HepG2 (cell line): Measurements from ENCODE around the gene TTC29. TPM values are rescaled to one million over a fixed set of nuclear protein-coding genes. Genes with fewer than 3 reads are reported as not detected.

Experiments
- ATAC-seq: fragments of 200-7000 bp; cut with Tn5 transposase; 3 replicates; pipeline ENCODE4 v1.9.1; 2020; ENCODE audit warnings: mild to moderate bottlenecking, moderate library complexity
- BruUV-seq: library from RNA; stranded (reverse); fragments of 400-500 nt; replicated peaks from 2 replicates; lab custom pipeline; 2021; lab: Mats Ljungman, UMichigan
- CTCF ChIA-PET: fragments of 300-600 bp; formaldehyde crosslinking; extraction: SDS; loops from one replicate; lab custom pipeline; 2021; ENCODE audit warnings: low total read pairs, inconsistent platforms, low intra/inter-chr PET ratio; lab: Yijun Ruan, JAX
- POLR2A ChIA-PET: fragments of 350-600 bp; sonication (Branson Sonifier 250); formaldehyde crosslinking; loops from one replicate; lab custom pipeline; 2020; ENCODE audit warnings: antibody characterized with exemption, inconsistent platforms; lab: Yijun Ruan, JAX
- DNase-seq: peaks from one replicate; pipeline ENCODE4 v3.0.0-alpha.2; 2015; ENCODE audit warnings: low spot score
- FAIRE-seq: peaks from 3 replicates; lab custom pipeline; 2011; peaks lifted over from hg19 to GRCh38; lab: Jason Lieb, UNC
- H2AFZ ChIP-seq: one replicate; pipeline ENCODE4 v1.6.1; 2011; ENCODE audit warnings: low read length, inconsistent platforms
- H3K27ac ChIP-seq: fragments of 300-600 bp; 3 replicates; pipeline ENCODE4 v1.8.0; 2011; ENCODE audit warnings: mixed run types, mild to moderate bottlenecking, mixed read lengths, low read length, inconsistent platforms; ENCODE audit not compliant: insufficient read depth; ENCODE audit errors: extremely low read length
- H3K27me3 ChIP-seq, 2 experiments: fragments of 200-600 bp in 1 of 2; 2 replicates in 1 of 2; 3 replicates in 1 of 2; pipeline versions ENCODE4 v1.6.0 to v1.8.0; 2011; ENCODE audit warnings: low read length in 2 of 2, mild to moderate bottlenecking in 2 of 2, moderate library complexity in 2 of 2, inconsistent platforms in 1 of 2; ENCODE audit not compliant: insufficient read depth in 2 of 2, control insufficient read depth in 1 of 2
- H3K36me3 ChIP-seq, 2 experiments: fragments of 200-600 bp in 1 of 2; replicated peaks in 1 of 2; 2 replicates in 1 of 2; 3 replicates in 1 of 2; pipeline versions ENCODE4 v1.5.1 to v1.8.0; 2011; ENCODE audit warnings: low read length in 2 of 2, inconsistent platforms in 1 of 2; ENCODE audit not compliant: insufficient read depth in 2 of 2, control insufficient read depth in 1 of 2
- H3K4me1 ChIP-seq: 2 replicates; pipeline ENCODE4 v1.5.1; 2012; ENCODE audit warnings: low read length, inconsistent platforms; ENCODE audit not compliant: insufficient read depth
- H3K4me2 ChIP-seq: 2 replicates; pipeline ENCODE4 v1.6.0; 2011; ENCODE audit warnings: low read depth, low read length, inconsistent platforms
- H3K4me3 ChIP-seq, 3 experiments: fragments of 200-600 bp in 1 of 3; sonication (generic), shearing (Covaris generic) in 1 of 3; replicated peaks in 1 of 3; 2 replicates each; pipeline ENCODE4 v1.5.1; 2011 to 2016; ENCODE audit warnings: low read length in 3 of 3, inconsistent platforms in 2 of 3, low read depth in 2 of 3, mild to moderate bottlenecking in 2 of 3, control low read depth in 1 of 3, mixed read lengths in 1 of 3; ENCODE audit not compliant: insufficient read depth in 1 of 3
- H3K79me2 ChIP-seq: one replicate; pipeline ENCODE4 v1.6.1; 2011; ENCODE audit warnings: low read length, inconsistent platforms; ENCODE audit not compliant: insufficient read depth
- H3K9ac ChIP-seq: 2 replicates; pipeline ENCODE4 v1.6.0; 2011; ENCODE audit warnings: mild to moderate bottlenecking, low read depth, low read length, inconsistent platforms; ENCODE audit not compliant: insufficient read depth
- H3K9me3 ChIP-seq: 2 replicates; pipeline ENCODE4 v1.5.1; 2012; ENCODE audit warnings: mild to moderate bottlenecking, low read length
- H4K20me1 ChIP-seq: 2 replicates; pipeline ENCODE4 v1.6.0; 2011; ENCODE audit warnings: inconsistent platforms, mild to moderate bottlenecking, low read length, moderate library complexity; ENCODE audit not compliant: insufficient read depth
- AHR ChIP-seq: IDR thresholded peaks from 2 replicates; pipeline ENCODE4 v1.6.1; 2018; ENCODE audit warnings: missing genetic modification reagents, missing compliant biosample characterization
- CREB1 ChIP-seq, 2 experiments: fragments of 450-650 bp in 1 of 2; IDR thresholded peaks; 2 replicates each; pipeline ENCODE4 v1.6.1; 2016 to 2017; ENCODE audit warnings: control low read depth in 1 of 2, mild to moderate bottlenecking in 1 of 2, missing compliant biosample characterization in 1 of 2, missing genetic modification characterization in 1 of 2
- GZF1 ChIP-seq: sonication (generic); formaldehyde crosslinking; IDR thresholded peaks from 2 replicates; pipeline ENCODE4 v1.5.1; 2020; ENCODE audit warnings: mild to moderate bottlenecking, missing genetic modification reagents
- IRF2 ChIP-seq: IDR thresholded peaks from 2 replicates; pipeline ENCODE4 v1.6.1; 2018; ENCODE audit warnings: missing genetic modification reagents, missing compliant biosample characterization
- KMT2B ChIP-seq: IDR thresholded peaks from 2 replicates; pipeline ENCODE4 v1.6.1; 2016; ENCODE audit warnings: missing genetic modification reagents, missing compliant biosample characterization
- POGZ ChIP-seq: sonication (generic); formaldehyde crosslinking; IDR thresholded peaks from 2 replicates; pipeline ENCODE4 v1.4.0; 2020; ENCODE audit warnings: mild to moderate bottlenecking, missing genetic modification reagents
- PRMT3 ChIP-seq: sonication (generic); formaldehyde crosslinking; IDR thresholded peaks from 2 replicates; pipeline ENCODE4 v1.8.1; 2022; ENCODE audit warnings: low read depth, mild to moderate bottlenecking, moderate library complexity, missing genetic modification reagents, borderline replicate concordance
- RELA ChIP-seq: sonication (generic); formaldehyde crosslinking; IDR thresholded peaks from 2 replicates; pipeline ENCODE4 v1.4.0; 2020; ENCODE audit warnings: missing genetic modification reagents
- ZNF101 ChIP-seq: sonication (generic); formaldehyde crosslinking; IDR thresholded peaks from 2 replicates; pipeline ENCODE4 v1.4.0; 2020; ENCODE audit warnings: mild to moderate bottlenecking, low read depth, missing genetic modification reagents, borderline replicate concordance
- ZNF569 ChIP-seq: sonication (generic); formaldehyde crosslinking; IDR thresholded peaks from 2 replicates; pipeline ENCODE4 v1.5.0; 2020; ENCODE audit warnings: mild to moderate bottlenecking, missing genetic modification reagents, moderate library complexity, borderline replicate concordance
- ZNF672 ChIP-seq: sonication (generic); formaldehyde crosslinking; IDR thresholded peaks from 2 replicates; pipeline ENCODE4 v1.8.1; 2022; ENCODE audit warnings: missing genetic modification reagents
- ZNF768 ChIP-seq: sonication (generic); formaldehyde crosslinking; IDR thresholded peaks from 2 replicates; pipeline ENCODE4 v1.4.0; 2020; ENCODE audit warnings: missing genetic modification reagents
- ZNF879 ChIP-seq: sonication (generic); formaldehyde crosslinking; IDR thresholded peaks from 2 replicates; pipeline ENCODE4 v1.8.1; 2023; ENCODE audit warnings: missing genetic modification reagents
- WGBS: methylation state at CpG from one replicate; pipeline ENCODE4 v1.1.6; 2017; ENCODE audit warnings: low lambda C conversion rate; 5-methylcytosine and 5-hydroxymethylcytosine counted together
- in situ Hi-C: cut with HindIII; loops from 2 replicates; pipeline ENCODE4 v1.10.0; 2017; ENCODE audit warnings: low pct_unique_long_range_greater_than_20kb; ENCODE audit not compliant: extremely low pct_ligation_motif_present
- intact Hi-C: fragments of 100-400 bp; cut with micrococcal nuclease; formaldehyde crosslinking; loops from one replicate; pipeline ENCODE4 v1.10.0; 2022; ENCODE audit not compliant: unreplicated experiment
- polyA plus RNA-seq, 8 experiments: library from polyadenylated mRNA; depleted of rRNA in 3 of 8; stranded (reverse) in 7 of 8; unstranded in 1 of 8; fragments of >200 nt; fragmentation: Illumina TruSeq in 4 of 8; extraction: Trizol in 4 of 8; gene quantifications; 2 replicates each; pipeline versions ENCODE4 v1.2.1 to v1.2.3, GENCODE V29; 2011 to 2016; ENCODE audit warnings: low read depth in 4 of 8, missing spikeins in 1 of 8, mixed read lengths in 1 of 8; ENCODE audit not compliant: insufficient read depth in 1 of 8
- total RNA-seq, 5 experiments: library from RNA; depleted of rRNA; stranded (reverse); fragments of >200 nt; fragmentation: Illumina TruSeq; extraction: Trizol; gene quantifications; 2 replicates each; pipeline ENCODE4 v1.2.3, GENCODE V29; 2016; ENCODE audit warnings: low read depth in 1 of 5
- TF ChIP-seq, protein P1 (sequence below): sonication (generic); formaldehyde crosslinking; conservative IDR thresholded peaks from 2 replicates; pipeline ENCODE4 v1.4.0; 2020; ENCODE audit warnings: missing genetic modification reagents
- TF ChIP-seq, protein P2 (sequence below): sonication (generic); formaldehyde crosslinking; IDR thresholded peaks from 2 replicates; pipeline ENCODE4 v1.5.0; 2020; ENCODE audit warnings: missing genetic modification reagents, mild to moderate bottlenecking, borderline replicate concordance

TTC29 gene
- total and polyA plus RNA-seq, 2 of the 13 experiments (the other 11 are each of a cell fraction or from before 2014, with no cell fraction given) = not detected

DNA sequence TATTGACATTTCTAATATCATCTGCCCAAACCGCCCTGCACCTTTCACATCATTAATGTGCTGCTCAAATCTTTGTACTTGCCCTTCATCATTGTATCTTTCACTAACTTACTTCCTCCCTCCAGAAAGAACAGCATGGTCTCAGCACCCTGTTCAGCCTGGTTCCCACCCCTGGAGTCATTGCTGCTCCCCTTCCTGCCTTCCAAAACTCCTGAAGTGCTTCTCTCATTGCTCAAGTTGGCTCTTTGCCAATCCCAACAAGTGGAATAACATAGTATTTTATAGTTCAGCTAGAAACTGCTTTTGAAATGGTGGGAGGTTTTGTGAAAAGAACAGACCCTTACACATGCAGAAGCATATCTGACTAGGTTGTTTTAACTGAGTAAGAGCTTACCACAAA lies 14.0 kb upstream of the TTC29 start:
- Histone ChIP-seq H3K27ac (no peak overlapping the region), H3K4me2 (no peak overlapping the region), H3K79me2 (no peaks in the 10 kb centered on the region), H3K4me1 (no peaks in the 10 kb centered on the region), H3K27me3 (no peaks in the 10 kb centered on the region), H3K9ac (no peak overlapping the region), H4K20me1 (no peaks in the 10 kb centered on the region), H3K36me3 (no peaks in the 10 kb centered on the region), H3K4me3 (no peak overlapping the region), H3K9me3 (no peaks in the 10 kb centered on the region), H2AFZ (no peak overlapping the region)
- CTCF ChIA-PET = no interaction called here
- intact Hi-C loops (no loop called here), in situ Hi-C loops (no loop called here)
- POLR2A ChIA-PET = no interaction called here
- ATAC-seq (no peak), DNase-seq (no peak), FAIRE-seq (no peak)
- BruUV-seq = no TSS peak
- 40% methylated on average over 1 of the region's 1 CpG for WGBS
- TF ChIP-seq IRF2 (CRISPR knock-in tag) (no peak), ZNF672 (no peak), ZNF879 (CRISPR knock-in tag) (no peak), AHR (CRISPR knock-in tag) (no peak), POGZ (CRISPR knock-in tag) (no peak), ZNF101 (CRISPR knock-in tag) (no peak), KMT2B (CRISPR knock-in tag) (no peak)
- TF ChIP-seq, protein P1, sequence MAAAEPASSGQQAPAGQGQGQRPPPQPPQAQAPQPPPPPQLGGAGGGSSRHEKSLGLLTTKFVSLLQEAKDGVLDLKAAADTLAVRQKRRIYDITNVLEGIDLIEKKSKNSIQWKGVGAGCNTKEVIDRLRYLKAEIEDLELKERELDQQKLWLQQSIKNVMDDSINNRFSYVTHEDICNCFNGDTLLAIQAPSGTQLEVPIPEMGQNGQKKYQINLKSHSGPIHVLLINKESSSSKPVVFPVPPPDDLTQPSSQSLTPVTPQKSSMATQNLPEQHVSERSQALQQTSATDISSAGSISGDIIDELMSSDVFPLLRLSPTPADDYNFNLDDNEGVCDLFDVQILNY (CRISPR knock-in tag) = no peak

DNA sequence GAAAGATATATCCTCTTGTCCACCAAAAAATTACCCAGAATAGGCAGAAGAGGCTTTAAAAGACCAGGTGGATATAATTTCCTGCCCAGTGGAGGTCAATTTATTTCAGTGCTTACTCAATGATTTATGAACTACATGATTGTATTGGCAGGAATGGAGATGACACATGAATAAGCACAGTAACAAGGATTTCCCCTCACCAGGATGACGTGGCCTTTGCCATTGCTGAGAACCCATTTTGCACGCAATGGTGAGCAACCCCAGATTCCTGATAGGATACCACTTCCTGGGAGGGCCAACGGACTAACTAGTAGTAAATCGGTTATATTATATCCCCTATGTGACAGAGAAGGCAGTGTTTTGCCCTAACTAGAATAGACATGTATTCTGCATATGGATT lies 11.6 kb upstream of the TTC29 start:
- H3K9ac ChIP-seq = no peak overlapping the region
- H3K4me1 ChIP-seq = no peaks in the 10 kb centered on the region
- no peak overlapping the region for H3K27ac ChIP-seq
- DNase-seq = no peak
- H2AFZ ChIP-seq = no peak overlapping the region
- H4K20me1 ChIP-seq = no peaks in the 10 kb centered on the region
- intact Hi-C loops (no loop called here), in situ Hi-C loops (no loop called here)
- H3K9me3 ChIP-seq = no peaks in the 10 kb centered on the region
- ChIA-PET CTCF (no interaction called here), POLR2A (no interaction called here)
- H3K27me3 ChIP-seq = no peaks in the 10 kb centered on the region
- no peak overlapping the region for H3K4me3 ChIP-seq
- no peaks in the 10 kb centered on the region for H3K79me2 ChIP-seq
- TF ChIP-seq RELA (CRISPR knock-in tag) = no peak
- TF ChIP-seq, protein P2, sequence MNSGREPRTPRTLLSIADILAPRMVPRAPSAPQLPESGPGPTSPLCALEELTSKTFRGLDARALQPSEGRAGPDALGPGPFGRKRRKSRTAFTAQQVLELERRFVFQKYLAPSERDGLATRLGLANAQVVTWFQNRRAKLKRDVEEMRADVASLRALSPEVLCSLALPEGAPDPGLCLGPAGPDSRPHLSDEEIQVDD (CRISPR knock-in tag) = no peak
- no peak for TF ChIP-seq ZNF768 (CRISPR knock-in tag)
- no peak for TF ChIP-seq GZF1 (CRISPR knock-in tag)
- no peak for TF ChIP-seq PRMT3 (CRISPR knock-in tag)
- TF ChIP-seq CREB1 (IDR thresholded peaks at IDR 0.05) = peak; percentile 23; the same call in 1 of the 2 replicates
- no peak for TF ChIP-seq CREB1 (CRISPR knock-in tag; IDR thresholded peaks at IDR 0.05)
- TF ChIP-seq ZNF569 (CRISPR knock-in tag) = no peak
- H3K4me2 ChIP-seq = no peak overlapping the region
- H3K36me3 ChIP-seq = no peaks in the 10 kb centered on the region
- no peak for FAIRE-seq
- no TSS peak for BruUV-seq
- 0% methylated on average over 4 of the region's 4 CpGs for WGBS
- ATAC-seq = no peak
